ENCODE measurements around the gene ELAVL3.
"Not testable (repeated sequence)": the region's sequence is repeated elsewhere in the genome, so short reads cannot be mapped to it uniquely, and the experiment has no call there.

The ELAVL3 gene

GRCh38 chr19:11486661-11487503 is 6.0 kb upstream of the ELAVL3 start:
- no peak for DNase-seq

DNA sequence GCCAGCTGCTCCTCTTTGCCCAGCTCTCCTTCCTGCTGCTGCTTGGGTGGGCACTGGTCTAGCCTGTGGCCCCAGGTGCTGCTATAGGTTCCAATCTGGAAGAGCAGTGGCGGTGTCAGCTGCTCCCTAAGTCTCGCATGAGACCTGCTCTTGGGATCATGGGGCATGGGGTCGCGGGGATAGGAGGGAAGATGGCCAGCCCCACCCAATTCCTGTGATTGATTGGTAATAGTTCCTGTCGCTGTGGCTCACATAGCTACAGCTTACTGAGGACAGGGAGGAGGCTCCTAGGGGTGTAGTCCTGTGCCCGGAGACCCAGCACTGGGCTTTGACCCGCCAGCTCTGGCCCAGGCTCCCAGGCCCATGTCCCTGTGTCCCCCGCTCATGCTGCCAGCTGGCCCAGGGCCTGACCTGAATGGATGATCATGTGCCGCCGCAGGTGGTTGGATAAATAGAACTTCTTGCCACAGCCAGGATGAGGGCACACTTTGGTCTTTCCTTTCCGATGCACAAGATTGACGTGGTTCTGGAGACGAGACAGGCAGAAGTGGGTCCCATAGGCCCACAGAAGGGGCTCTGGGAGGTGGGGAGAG is 4.5 kb upstream of the ELAVL3 start:
- no peak for DNase-seq

GRCh38 chr19:11483366-11484111 is 2.7 kb upstream of the ELAVL3 start:
- DNase-seq, result no peak

GRCh38 chr19:11482384-11483050 is 1.7 kb upstream of the ELAVL3 start:
- peak; percentile 89 for DNase-seq

GRCh38 chr19:11481534-11482383 is 913 bp upstream of the ELAVL3 start:
- peak; percentile 92 for DNase-seq

- DNase-seq, result no peak
These were observed 740 bp downstream of the ELAVL3 start for GRCh38 chr19:11479898-11480714.

- DNase-seq, result peak; percentile 60
These were observed 1.6 kb downstream of the ELAVL3 start for GRCh38 chr19:11479090-11479897.

DNA sequence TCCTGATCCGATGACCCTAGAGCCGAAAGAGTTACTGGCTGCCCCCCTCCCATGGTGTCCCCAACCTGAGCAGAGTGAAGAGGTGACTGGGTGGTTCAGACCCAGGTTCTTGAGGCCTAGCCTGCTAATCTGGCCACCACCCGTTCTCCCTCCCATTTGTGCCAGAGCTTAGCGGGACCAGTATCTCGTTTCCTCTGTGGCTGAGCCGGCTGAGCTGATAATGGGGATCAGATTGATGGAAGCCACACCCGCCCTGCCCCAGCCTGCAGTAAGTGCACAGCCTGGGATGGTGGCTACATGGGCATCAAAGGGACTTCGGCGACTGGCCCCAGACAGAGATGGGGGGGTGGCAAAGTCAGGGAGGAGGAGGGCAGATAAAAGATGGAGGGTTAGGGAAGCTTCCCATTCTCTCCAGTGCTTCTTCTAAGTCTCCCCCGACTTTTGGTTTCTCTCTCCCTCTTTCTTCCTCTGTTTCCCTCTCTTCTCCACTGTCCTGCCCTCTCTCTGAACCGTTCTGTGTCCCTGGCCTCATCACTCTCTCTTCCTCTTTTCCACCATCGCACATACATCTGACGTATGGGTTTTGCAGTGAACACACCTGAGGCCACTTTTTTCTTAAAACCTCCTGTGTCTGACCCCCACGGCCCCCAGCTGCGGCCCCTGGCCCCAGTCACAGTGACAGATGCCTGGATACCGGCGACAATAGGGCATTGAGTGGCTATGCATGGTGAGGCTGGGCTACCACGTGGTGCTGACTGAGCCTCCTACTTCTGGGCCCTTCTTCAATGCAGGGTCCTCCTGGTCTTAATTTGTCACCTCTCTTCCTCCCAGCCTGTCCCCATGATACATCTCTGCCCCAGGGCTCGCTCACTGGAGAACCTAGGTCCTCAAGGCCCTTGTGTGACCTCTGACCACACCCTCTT is 2.4 kb downstream of the ELAVL3 start:
- no peak for DNase-seq

DNA sequence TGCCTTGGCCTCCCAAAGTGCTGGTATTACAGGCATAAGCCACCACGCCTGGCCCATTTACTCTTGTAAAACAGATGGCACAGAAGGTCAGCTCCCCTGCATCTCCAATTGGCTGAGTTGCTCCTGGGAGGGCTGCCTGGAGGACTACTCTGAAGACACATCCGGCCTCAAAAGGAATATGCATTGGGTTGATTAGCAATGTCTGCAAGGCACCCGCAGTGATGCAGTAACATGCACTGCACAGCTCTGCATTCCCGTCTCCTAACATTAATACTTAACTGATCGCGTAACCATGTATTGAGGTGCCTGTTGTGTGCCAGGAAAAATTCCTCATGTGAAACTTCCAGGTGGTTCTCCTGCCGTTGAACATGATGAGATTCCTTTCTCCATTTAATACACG is 5.0 kb downstream of the ELAVL3 start:
- DNase-seq, result no peak

- DNase-seq, result not testable (repeated sequence)
These were observed 5.5 kb downstream of the ELAVL3 start for GRCh38 chr19:11475343-11475742.

GRCh38 chr19:11473725-11474124 is 7.1 kb downstream of the ELAVL3 start:
- no peak for DNase-seq

DNA sequence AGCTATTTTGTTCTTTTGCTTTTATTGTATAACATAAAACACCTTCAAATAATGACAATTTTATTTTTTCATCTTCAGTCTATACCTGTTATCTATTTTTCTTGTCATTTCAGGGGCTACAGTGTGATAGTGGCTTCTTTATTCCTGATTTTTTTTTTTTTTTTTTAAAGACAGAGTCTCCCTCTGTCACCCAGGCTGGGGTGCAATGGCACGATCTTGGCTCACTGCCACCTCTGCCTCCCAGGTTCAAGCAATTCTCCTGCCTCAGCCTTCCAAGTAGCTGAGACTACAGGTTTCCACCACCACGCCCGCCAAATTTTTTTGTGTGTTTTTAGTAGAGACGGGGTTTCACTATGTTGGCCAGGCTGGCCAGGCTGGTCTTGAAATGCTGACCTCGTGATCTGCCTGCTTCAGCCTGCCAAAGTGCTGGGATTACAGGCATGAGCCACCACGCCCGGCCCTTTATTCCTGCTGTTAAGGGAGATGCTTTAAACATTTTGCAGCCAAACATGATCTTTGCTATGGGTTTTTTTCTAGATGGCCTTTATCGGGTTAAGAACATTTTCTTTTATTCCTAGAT is 12.5 kb downstream of the ELAVL3 start:
- not testable (repeated sequence) for DNase-seq

- no peak for DNase-seq
These were observed 15.2 kb downstream of the ELAVL3 start for GRCh38 chr19:11465600-11465999.

GRCh38 chr19:11464333-11465265 is 16.2 kb downstream of the ELAVL3 start:
- no peak for DNase-seq

DNA sequence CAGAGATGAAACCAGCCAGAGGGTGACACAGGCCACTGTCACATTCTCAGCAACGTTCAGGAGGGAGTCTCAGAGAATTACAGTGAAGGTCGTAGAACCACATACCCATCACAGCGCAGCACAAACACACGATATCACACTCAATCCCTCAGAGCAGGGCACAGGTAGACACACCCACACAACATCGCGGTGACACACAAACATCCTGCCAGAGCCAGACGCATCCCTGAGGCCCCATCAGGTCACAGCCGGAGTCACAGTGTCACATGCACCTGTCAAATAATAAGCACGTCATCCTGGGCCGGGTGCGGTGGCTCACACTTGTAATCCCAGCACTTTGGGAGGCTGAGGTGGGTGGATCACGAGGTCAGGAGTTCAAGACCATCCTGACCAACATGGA is 17.5 kb downstream of the ELAVL3 start:
- no peak for DNase-seq

GRCh38 chr19:11461453-11461852 is 19.4 kb downstream of the ELAVL3 start:
- DNase-seq, result no peak

- DNase-seq, result no peak
These were observed 20.6 kb downstream of the ELAVL3 start for GRCh38 chr19:11460207-11460606.

DNA sequence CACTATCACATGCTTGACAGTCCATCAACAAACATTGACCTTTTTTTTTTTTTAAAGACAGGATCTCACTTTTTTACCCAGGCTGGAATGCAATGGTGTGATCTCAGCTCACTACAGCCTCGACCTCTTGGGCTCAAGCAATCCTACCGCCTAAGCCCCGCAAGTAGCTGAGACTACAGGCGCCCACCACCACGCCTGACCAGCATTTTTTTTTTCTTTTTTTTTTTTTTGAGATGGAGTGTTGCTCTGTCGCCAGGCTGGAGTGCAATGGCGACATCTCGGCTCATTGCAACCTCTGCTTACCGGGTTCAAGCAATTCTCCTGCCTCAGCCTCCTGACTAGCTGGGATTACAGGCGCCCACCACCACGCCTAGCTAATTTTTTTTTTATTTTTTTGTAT is 21.9 kb downstream of the ELAVL3 start:
- not testable (repeated sequence) for DNase-seq
